Thyroid gland (tissue), 4 donors: ENCODE results near the gene SORCS2.

ENCODE experiments used
- CTCF ChIP-seq, 6 experiments: fragments of 200-600 bp in 3 of 6; fragments of 450-650 bp in 3 of 6; sonication (generic) in 3 of 6; IDR thresholded peaks; one replicate each; pipeline ENCODE4 v1.5.1; 2016 to 2019; ENCODE audit warnings: antibody characterized with exemption in 6 of 6, mild to moderate bottlenecking in 2 of 6, inconsistent platforms in 1 of 6, moderate library complexity in 1 of 6
- POLR2A ChIP-seq, 2 donors: fragments of 450-650 bp; IDR thresholded peaks; one replicate each; pipeline ENCODE4 v1.6.1; 2017; ENCODE audit warnings: antibody characterized with exemption in 2 of 2, mild to moderate bottlenecking in 2 of 2, moderate library complexity in 1 of 2

- TF ChIP-seq CTCF (IDR thresholded peaks at IDR 0.05) (no peak), POLR2A (IDR thresholded peaks at IDR 0.05) (no peak)
Measured at GRCh38 chr4:7460566-7460965, 268.2 kb downstream of the SORCS2 start.
